CD4-positive, alpha-beta T cell treated with Interleukin-2 at 100 ng/mL for 4 hours (primary cell): Measurements from ENCODE around the gene KCNQ5.

Experiments used
- DNase-seq: peaks from one replicate; pipeline ENCODE4 v3.0.0-alpha.2; 2020; ENCODE audit warnings: low spot score

KCNQ5 gene

GRCh38 chr6:73004861-73005260, 383.0 kb downstream of the KCNQ5 start:
- DNase-seq = no peak

GRCh38 chr6:73006146-73006545, 384.3 kb downstream of the KCNQ5 start:
- DNase-seq = no peak

GRCh38 chr6:73011945-73012344, 390.1 kb downstream of the KCNQ5 start:
- no peak for DNase-seq

GRCh38 chr6:73017476-73017875, 395.6 kb downstream of the KCNQ5 start:
- DNase-seq = no peak

GRCh38 chr6:73024598-73024997, 402.7 kb downstream of the KCNQ5 start:
- no peak for DNase-seq

- no peak for DNase-seq
Observed at GRCh38 chr6:73027691-73028090, 405.8 kb downstream of the KCNQ5 start.

- no peak for DNase-seq
Observed at GRCh38 chr6:73028124-73028766, 406.4 kb downstream of the KCNQ5 start.

- no peak for DNase-seq
Observed at GRCh38 chr6:73028893-73029450, 407.1 kb downstream of the KCNQ5 start.

- DNase-seq = no peak
Observed at GRCh38 chr6:73030257-73030656, 408.4 kb downstream of the KCNQ5 start.

GRCh38 chr6:73030791-73031782, 409.2 kb downstream of the KCNQ5 start:
- no peak for DNase-seq

GRCh38 chr6:73032586-73032985, 410.7 kb downstream of the KCNQ5 start:
- DNase-seq = no peak

GRCh38 chr6:73036689-73037088, 414.8 kb downstream of the KCNQ5 start:
- no peak for DNase-seq

GRCh38 chr6:73041051-73041450, 419.2 kb downstream of the KCNQ5 start:
- no peak for DNase-seq

- no peak for DNase-seq
Observed at GRCh38 chr6:73042892-73043291, 421.0 kb downstream of the KCNQ5 start.

- no peak for DNase-seq
Observed at GRCh38 chr6:73043446-73043845, 421.6 kb downstream of the KCNQ5 start.

- no peak for DNase-seq
Observed at GRCh38 chr6:73045609-73046008, 423.7 kb downstream of the KCNQ5 start.

GRCh38 chr6:73047801-73048200, 425.9 kb downstream of the KCNQ5 start:
- DNase-seq = no peak

- no peak for DNase-seq
Observed at GRCh38 chr6:73049971-73050594, 428.2 kb downstream of the KCNQ5 start.

- no peak for DNase-seq
Observed at GRCh38 chr6:73050706-73051105, 428.8 kb downstream of the KCNQ5 start.

GRCh38 chr6:73051147-73051546, 429.3 kb downstream of the KCNQ5 start:
- DNase-seq = no peak

GRCh38 chr6:73054958-73055357, 433.1 kb downstream of the KCNQ5 start:
- DNase-seq = no peak

GRCh38 chr6:73058736-73059135, 436.9 kb downstream of the KCNQ5 start:
- no peak for DNase-seq

GRCh38 chr6:73062130-73062529, 440.3 kb downstream of the KCNQ5 start:
- DNase-seq = no peak
